ENCODE measurements around the gene SH3GL3. TPM values are rescaled to one million over a fixed set of nuclear protein-coding genes. Genes with fewer than 3 reads are reported as not detected.

Gene SH3GL3
- total and polyA plus RNA-seq, 2 of the 8 experiments (the other 6 are each of a cell fraction or from before 2014, with no cell fraction given), result 14.1 to 19.1 TPM

- H3K4me2 ChIP-seq (ENCODE audit: insufficient read depth in 1 of 2, low read depth in 2 of 2, low read length in 2 of 2), result no peak overlapping the region
- CTCF ChIA-PET (ENCODE audit: partially characterized antibody), result interaction anchor here (1.3 kb wide), 1 partner anchor 37 kb away, joined by 3 read pairs; no protein-coding TSS in a partner anchor
Measured at GRCh38 chr15:83475551-83475950, 28.4 kb downstream of the SH3GL3 start.

More at GRCh38 chr15:83475551-83475950, 28.4 kb downstream of the SH3GL3 start:
- Histone ChIP-seq H3K23me2 (ENCODE audit: low read depth, low read length) (no peaks in the 10 kb centered on the region), H3K14ac (ENCODE audit: insufficient read length) (no peak overlapping the region), H2AFZ (ENCODE audit: low read length) (no peak overlapping the region), H2BK5ac (ENCODE audit: low read depth, low read length) (no peak overlapping the region), H4K5ac (ENCODE audit: insufficient read length, low read depth, low read length) (no peak overlapping the region), H3K79me2 (ENCODE audit: control insufficient read depth in 1 of 2, insufficient read depth in 2 of 2, low read length in 2 of 2) (peaks cover 0 to 19% of the 10 kb centered on the region in 2 experiments; a peak in 1 of 4 replicates), H3K9me3 (ENCODE audit: insufficient read depth in 2 of 2, low read depth in 1 of 2, low read length in 1 of 2) (peaks cover 3 to 4% of the 10 kb centered on the region in 2 experiments; a peak in 2 of 4 replicates), H3K4me1 (replicated peaks in 1 of 4; ENCODE audit: control insufficient read depth in 3 of 4, insufficient read depth in 4 of 4, low read length in 3 of 4) (peaks cover 2 to 13% (median 6%) of the 10 kb centered on the region in 4 experiments; a peak in 5 of 7 replicates), H3K56ac (replicated peaks; ENCODE audit: insufficient read length, low read depth, low read length) (no peak overlapping the region), H2BK20ac (ENCODE audit: low read length) (no peak overlapping the region), H3K36me3 (ENCODE audit: control insufficient read depth in 2 of 4, insufficient read depth in 4 of 4, low read length in 3 of 4) (peaks cover 0 to 3% (median 0%) of the 10 kb centered on the region in 4 experiments; a peak in 1 of 8 replicates), H3K23ac (ENCODE audit: insufficient read length) (no peak overlapping the region), H3K79me1 (ENCODE audit: low read depth, low read length) (no peaks in the 10 kb centered on the region; the same call in 1 of the 2 replicates), H3K4ac (replicated peaks; ENCODE audit: insufficient read length, low read depth, low read length) (no peak overlapping the region), H3K4me3 (ENCODE audit: extremely low read depth in 1 of 4, insufficient read depth in 2 of 4, low read depth in 3 of 4, low read length in 4 of 4) (no peak overlapping the region), H4K8ac (ENCODE audit: extremely low read depth, insufficient read depth, low read length) (no peak overlapping the region), H3K27ac (ENCODE audit: low read depth, low read length) (no peak overlapping the region), H2AK5ac (ENCODE audit: low read depth, low read length) (no peak overlapping the region), H2BK15ac (ENCODE audit: low read length) (no peak overlapping the region), H3K9ac (replicated peaks in 1 of 4; ENCODE audit: extremely low read depth in 1 of 4, low read depth in 3 of 4, low read length in 3 of 4) (no peak overlapping the region), H4K20me1 (replicated peaks in 1 of 2; ENCODE audit: control insufficient read depth in 1 of 2, insufficient read depth in 2 of 2, low read length in 2 of 2) (no peaks in the 10 kb centered on the region), H2BK12ac (ENCODE audit: low read depth, low read length) (no peak overlapping the region), H4K91ac (replicated peaks; ENCODE audit: insufficient read length, low read length) (no peak overlapping the region), H2BK120ac (replicated peaks; ENCODE audit: low read depth, low read length) (no peak overlapping the region), H3K27me3 (replicated peaks in 1 of 4; ENCODE audit: control insufficient read depth in 3 of 4, extremely low read depth in 1 of 4, insufficient read depth in 3 of 4, low read length in 3 of 4) (no peaks in the 10 kb centered on the region), H3K18ac (ENCODE audit: extremely low read depth, low read length) (no peak overlapping the region)
- FAIRE-seq, result no peak
- no peak for DNase-seq (ENCODE audit: low read depth in 1 of 2, low spot score in 2 of 2)
- TF ChIP-seq GTF2F1 (IDR thresholded peaks at IDR 0.05; ENCODE audit: borderline replicate concordance, low read depth, low read length) (no peak), JUND (IDR thresholded peaks at IDR 0.05; ENCODE audit: low read length) (peak; percentile 42; the same call in 1 of the 2 replicates)
- POLR2A ChIA-PET (ENCODE audit: partially characterized antibody), result no interaction called here
- WGBS, 2 experiments (ENCODE audit: extremely low coverage in 1 of 2, insufficient coverage in 1 of 2, insufficient read length in 1 of 2, insufficient replicate concordance in 2 of 2, low coverage in 1 of 2, low lambda C conversion rate in 2 of 2, missing lambda C conversion rate in 1 of 2), result 79% methylated on average over 2 of the region's 2 CpGs; no CpG with 5 or more reads in 1 of the 2 experiments

Measured in H1 (cell line).